HG02840 (cell line): ENCODE measurements around the gene ELF5.

Source experiments
- ATAC-seq: cut with Tn5 transposase; IDR thresholded peaks from one replicate; pipeline ENCODE4 v1.9.1; 2021; ENCODE audit warnings: mild to moderate bottlenecking, moderate library complexity, moderate number of reproducible peaks; ENCODE audit not compliant: unreplicated experiment, low FRiP score

ELF5 gene

DNA sequence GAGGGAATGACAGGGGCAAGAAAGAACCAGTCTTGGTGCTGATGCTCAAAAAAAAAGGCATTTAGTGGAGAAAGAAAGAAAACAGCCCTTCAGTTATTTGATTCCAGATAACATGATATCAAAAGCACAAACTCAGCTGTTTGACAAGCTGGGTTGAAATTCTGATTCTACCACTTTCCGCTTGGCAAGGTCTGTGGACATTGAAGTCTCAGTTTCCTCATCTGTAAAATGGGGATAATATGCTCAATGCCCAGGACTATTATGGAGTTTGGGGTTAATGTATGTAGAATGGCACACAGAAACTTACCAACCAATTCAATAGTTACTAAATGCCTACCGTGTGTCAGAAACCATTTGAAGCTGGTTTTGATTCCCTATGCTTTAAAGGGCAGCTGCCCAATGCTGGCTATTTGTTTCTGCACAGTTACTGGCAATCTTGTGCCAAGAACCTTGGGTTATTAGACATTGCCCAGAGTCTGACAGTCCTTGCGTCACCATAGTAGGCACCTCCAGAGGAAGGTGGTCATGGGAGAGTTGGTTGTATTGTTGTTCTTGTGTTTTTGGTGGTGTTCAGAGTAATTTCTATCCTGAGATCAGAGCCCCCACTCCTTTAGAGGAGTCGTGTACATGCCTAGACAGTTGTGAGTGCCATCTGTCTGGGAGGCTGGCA, 19.5 kb downstream of the ELF5 start:
- ATAC-seq = no peak

DNA sequence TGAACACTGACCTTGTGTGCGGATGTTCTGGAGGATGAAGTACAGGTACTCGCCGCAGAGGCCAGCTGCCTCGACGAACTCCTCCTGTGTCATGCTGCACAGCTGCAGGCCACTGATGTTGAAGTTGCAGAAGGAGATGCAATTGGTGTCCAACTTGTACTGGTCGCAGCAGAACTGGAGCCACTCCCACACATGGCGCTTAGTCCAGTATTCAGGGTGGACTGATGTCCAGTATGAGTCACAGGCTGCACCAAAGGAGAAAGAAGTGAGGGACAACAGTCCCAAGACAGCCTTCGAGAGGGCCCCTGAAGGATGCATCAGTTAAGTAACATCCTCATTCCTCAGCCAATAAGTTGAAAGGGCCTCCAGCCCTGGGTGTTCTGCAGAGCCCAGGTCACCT, 20.1 kb downstream of the ELF5 start:
- no peak for ATAC-seq

DNA sequence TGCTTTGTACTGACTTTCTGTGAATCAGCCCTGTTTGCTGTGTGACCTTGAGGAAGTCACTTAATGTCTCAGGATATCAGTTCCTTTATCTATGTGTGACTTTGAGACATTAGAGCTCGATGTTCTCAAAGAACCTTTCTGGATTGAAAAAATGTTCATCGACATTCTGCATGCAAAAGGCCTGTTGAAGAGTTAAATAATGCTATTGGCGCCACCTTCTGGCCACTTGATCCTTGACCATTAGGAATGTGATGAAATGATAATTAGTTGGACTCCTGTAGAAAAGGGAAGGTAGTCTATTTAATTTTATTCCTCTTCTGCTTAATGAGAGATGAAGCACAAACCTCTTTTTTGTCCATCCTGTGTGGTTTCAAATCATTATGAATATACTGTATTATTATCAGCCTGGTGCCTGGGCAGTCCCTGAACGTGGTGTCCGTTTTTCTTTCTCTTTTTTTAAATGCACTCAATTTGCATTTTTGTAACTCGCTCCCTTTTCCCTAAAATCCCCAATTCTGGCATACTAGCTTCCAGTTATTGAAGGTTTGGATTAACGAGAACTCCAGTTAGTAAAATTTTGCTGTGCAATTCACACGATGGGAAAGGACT, 20.7 kb downstream of the ELF5 start:
- no peak for ATAC-seq

DNA sequence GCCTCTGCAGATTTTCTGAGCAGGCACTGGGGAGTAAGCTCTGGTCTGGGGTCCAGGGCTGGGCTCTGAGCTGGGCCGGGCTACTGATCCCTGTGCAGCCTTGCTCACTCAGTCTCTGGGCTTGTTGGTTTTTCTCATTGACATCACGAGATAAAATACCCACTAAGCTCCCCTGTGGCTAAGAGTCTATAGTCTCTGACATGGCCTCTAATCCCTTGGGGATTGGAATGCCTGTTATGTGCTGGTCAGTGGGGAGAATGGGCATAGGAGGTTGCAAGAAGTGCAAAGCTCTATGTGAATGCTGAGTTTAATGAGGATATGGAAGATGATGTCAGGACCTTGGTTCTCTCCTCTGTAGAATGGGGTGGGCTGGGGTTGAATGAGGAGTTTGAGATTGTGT, 23.3 kb downstream of the ELF5 start:
- ATAC-seq = no peak

DNA sequence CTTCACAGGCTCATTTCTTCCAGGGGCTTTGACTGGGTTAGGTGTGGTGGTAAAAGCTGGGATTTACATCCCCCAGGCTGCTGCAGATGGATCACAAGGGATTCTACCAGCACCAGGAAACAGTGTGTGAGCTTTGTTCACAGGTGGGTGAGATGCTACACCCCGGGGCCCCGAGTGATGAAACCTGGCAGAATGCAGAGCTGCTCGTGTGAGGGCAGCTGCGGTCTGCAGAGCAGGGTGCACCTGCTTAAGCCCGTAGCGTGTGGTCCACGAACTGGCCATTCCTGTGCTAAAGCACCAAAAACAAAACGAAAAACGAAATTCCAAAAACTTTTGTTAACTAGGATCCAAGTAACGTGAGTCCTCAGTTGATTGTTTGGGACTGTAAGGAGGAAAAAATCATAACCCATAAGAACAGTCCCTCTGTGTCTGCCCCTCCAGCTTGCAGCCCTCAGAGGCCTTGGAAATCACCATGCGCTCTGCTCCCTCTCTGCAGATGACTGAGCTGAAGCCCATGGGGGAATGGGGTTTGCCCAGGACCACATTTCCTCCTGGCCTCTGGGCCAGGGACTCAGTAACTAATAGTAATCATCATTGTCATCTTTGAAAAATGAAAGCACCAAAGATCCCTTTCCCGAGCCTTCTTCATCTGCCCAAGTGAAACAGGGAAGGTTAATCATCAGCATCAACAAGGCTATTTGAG, 24.6 kb downstream of the ELF5 start:
- no peak for ATAC-seq

DNA sequence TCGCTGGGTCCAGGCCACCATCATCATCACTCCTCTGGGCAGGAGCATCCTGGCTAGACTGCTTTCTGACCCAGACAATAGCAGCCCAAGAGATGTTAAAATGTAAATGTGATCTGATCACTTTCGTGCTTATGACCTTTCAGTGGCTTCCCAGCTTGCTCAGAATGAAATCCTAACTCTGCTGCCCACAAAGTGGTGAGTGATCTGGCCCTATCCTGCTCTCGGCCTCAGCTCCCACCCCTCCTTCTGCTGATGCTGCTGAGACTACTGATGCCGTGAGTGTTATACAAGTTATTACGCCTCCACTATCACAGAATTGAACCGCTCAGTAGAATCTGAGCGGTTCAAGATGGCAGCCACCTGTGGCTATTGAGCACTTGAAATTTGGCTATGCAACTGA, 26.2 kb downstream of the ELF5 start:
- ATAC-seq = no peak

DNA sequence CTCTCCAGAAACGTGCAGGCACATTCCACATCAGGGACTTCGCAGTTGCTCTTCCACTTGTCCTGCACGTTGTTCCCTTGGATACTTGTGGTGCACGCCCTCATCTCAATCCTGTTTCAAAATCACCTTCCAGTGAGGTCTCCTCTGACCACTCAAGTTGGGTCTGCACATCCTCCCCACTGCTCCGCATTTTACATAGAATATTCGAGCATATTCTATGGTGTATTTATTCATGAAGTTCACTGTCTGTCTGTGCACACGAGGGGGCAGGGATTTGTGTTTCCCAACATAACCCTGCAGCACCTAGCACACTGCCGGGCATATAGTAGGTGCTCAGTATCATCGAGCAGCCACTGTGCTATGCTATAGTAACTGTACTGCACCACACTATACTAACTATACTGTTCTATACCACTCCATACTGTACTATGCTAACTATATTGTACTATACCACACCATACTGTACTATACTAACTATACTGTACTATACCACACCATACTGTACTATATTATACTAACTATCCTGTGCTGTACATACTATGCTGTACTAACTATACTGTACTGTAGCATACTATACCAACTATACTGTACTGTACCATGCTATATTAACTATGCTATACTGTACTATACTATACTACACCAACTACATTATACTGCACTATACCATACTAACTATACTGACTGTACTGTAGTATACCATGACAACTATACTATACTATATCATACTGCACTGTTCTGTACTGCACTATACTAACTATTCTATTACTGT, 30.3 kb downstream of the ELF5 start:
- no peak for ATAC-seq

DNA sequence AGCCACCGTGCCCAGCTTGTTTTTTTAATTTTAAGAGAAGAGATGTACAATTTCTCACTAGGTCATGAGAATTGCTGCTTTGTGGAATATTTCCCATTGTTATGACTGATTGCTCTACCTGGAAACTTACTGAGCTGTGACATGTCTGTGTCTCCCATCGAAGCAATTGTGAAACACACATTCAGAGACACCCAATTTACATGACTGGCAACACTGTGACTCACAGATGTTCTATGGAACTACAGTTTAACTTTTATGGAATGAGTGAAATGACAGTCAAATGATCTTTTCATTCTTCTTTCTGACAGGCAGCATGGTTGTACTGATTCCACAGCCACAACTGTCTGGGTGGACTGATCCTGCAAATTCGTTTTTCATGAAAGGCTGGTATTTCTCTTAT, 32.3 kb downstream of the ELF5 start:
- no peak for ATAC-seq

DNA sequence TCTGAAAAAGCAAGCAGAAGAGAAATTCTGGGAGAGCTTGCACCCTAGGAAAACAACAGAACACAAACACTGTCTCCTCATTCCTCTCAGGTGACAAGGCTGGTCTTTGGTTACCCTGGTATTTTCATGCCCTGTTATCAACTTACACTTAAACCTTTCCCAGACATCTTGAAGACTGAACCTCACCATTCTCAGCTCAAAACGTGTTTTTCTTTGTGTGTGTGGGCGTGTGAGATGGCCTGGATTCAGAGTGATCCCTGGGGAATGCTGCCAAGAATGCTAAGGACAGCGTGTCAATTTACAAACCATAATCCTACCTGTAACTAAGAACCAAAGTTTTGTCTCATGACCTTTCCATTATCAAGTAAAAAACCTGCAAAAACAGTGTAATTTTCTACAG, 33.3 kb downstream of the ELF5 start:
- no peak for ATAC-seq

DNA sequence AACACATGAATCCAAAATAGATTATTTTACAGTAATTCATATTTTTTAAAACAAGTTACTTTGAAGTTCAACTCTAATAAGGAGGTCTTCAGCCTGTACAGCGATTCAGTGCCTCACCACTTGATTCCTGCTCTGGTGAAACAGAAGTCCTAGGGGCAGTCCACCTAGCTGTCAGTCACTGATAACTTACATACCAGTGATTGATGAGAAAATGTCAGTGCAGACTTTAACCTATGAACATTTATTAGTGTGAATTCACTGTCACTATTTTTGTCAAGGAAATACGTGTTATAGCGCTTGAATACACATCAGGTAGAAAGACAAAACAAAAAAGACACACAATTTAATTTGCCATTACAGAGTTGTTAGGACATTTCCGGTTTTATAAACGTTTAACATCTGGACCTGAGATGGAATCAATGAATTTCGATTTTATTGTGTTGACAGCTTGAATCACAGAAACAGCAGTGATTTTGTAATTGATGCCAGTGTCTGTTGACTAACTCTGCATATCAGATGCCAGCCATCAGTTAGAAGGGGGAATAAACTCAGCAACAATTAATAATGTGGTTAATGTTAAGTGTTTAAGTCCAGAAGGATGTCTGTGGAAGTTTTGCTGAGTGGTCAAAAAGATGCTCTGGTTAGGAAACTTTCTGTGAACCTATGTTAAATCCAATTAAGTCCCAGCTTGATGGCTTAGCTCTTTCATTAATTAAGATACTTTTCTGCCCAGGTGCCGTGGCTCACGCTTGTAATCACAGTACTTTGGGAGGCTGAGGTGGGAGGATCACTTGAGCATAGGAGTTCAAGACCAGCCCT, 34.5 kb downstream of the ELF5 start:
- ATAC-seq = no peak

DNA sequence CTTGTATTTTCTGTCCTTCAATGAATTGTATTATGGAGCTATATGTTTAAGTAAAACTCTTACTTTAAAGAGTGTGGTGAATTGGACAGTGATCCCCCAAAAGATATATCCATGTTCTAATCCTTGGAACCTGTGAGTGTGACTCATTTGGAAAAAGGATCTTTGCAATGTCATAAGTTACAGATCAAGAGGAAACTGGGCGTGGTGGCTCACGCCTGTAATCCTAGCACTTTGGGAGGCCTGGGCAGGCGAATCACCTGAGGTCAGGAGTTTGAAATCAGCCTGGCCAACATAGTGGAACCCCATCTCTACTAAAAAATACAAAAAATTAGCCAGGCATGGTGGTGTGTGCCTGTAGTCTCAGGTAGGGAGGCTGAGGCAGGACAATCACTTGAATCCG, 36.7 kb downstream of the ELF5 start:
- no peak for ATAC-seq

DNA sequence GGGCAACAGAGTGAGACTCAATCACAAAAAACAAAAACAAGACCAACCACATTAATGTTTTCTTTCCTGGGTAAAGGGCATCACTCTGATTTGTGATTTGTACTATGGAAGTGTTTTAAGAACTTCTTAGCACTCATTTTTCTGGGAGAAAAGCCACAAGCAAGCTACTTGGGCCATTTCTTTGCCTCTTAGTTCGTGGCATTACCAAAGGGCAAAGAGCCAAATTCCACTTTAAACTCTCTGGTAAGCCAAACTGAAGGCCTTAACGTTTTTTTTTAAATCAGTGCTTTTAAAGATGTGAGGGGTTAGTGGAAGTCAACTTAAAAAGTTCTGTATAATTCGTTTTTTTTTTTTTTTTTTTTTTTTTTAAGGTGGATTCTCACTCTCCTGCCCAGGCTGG, 37.9 kb downstream of the ELF5 start:
- no peak for ATAC-seq

DNA sequence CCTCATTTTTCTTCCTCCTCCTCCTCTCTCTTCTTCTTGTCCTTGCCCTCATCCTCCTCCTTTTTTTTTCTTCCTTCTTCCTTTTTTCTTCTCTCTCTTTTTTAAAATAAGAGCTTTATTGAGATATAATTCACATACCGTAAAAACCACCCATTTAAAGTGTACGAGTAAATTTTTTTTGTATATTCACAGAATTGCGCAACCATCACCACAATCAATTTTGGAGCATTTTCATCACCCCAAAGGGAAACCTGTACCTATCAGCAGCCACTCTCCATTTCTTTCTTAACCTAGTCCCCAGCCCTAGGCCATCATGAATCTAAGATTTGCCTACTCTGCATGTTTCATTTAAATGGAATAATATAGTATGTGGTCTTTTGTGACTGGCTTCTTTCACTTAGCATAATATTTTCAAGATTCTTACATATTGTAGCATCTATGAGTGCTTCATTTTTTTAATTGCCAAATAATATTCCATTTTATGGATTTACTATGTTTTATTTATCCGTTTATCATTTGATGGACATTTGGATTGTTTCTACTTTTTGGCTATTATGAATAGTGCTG, 39.9 kb downstream of the ELF5 start:
- no peak for ATAC-seq

DNA sequence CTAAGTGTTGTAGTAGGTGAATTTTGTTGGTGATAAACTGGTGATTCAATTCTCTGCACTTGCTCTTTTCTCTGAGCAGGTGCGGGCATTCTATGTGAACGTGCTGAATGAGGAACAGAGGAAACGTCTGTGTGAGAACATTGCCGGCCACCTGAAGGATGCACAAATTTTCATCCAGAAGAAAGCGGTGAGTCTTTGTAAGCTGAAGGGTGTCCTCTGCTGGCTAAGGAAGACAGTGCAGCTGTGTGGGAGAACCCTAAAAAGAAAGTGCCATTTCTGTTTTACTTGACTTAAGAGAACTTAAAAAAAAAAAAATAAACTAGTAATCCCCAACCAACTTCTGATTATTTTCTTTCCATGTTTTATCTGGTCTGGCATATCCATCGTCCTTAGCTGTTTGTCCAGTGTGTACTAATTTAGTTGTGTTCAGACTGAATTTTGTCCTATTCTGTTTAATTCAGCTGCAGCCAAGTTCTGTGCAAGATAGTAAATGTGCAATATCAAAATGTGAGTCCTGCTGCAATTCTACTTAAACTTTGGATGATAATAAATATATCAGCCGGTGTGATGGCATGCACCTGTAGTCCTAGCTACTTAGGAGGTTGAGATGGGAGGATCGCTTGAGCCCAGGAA, 45.3 kb downstream of the ELF5 start:
- ATAC-seq = no peak

DNA sequence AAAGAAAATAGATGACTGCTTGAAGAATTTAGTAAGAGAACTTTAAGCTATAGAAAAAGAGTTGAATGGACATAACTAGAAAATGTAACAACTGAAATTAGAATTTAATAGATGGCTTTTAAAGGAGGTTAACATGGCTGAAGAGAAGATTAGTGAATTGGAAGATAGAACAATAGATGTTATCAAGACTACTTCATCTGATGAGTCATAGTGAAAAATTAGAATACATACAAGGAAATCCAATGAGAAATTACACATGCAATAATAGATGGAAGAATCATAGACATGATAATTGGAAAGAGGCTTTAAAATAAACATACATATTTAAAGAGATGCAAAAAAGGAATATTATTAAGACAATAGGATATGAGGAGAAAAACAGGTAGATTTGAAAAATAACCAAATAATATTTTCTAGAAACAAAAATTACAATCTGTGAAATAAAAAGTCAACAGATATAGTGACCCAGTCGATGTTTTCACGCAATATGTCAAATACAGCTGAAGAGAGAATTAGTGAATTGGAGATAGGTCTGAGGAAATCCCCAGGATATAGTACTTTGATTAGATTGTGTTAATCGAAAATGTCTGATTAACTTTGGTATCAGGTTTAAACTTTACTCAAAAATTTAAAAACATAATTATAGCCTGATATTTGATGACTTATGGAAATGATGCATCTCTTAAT, 46.6 kb downstream of the ELF5 start:
- ATAC-seq = no peak

DNA sequence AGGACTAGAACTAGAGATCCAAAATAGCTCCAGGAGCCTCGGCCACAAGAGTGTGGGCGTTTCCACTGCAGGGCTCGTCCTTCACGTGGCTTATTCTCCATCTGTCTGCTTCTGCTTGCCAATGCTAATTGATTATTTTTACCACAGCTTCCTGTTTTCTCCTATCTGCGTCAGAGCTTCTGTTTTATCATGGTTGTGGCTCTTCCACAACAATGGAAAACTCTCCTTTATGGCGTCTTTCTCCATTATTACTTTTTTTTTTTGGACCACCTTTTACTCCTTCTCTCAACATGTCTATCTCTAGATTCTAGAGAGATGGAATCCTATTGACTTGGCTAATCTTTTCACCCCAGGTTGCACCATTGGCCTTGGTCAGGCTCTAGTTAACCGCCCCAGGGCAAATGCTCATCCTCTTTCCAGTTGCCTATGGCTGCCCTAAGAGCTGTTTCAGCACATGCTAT, 49.0 kb downstream of the ELF5 start:
- ATAC-seq = no peak

DNA sequence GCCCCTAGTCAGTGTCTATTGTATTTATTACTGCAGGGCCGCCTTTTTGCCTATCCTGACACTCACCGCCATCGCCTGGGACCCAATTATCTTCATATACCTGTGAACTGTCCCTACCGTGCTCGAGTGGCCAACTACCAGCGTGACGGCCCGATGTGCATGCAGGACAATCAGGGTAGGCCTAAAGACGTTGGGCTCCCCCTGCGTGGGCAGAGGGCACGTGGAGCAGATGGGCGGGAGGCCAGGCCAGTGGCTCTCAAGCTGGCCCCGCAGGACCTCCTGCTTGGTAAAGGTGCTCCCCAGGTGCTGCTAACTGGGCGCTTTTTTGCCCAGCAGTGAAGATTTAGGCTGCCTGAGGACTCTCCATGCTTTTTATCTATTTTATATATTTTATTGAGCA, 52.4 kb downstream of the ELF5 start:
- no peak for ATAC-seq

DNA sequence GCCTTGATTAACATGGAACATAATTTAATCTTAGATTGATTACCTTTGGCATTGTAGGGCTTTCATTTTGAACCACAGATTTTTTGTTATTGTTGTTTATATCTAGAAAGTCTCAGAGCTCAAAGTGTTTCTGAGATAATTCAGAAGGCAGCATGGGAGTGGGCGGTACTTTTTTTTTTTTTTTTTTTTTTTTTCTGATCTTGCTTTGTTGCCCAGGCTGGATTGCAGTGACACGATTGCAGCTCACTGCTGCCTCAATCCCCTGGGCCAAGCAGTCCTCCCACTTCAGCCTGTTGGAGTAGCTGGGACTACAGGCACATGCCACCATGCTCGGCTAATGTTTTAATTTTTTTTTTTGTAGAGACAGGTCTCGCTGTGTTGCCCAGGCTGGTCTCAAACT, 53.3 kb downstream of the ELF5 start:
- no peak for ATAC-seq
